K562 (cell line): Measurements from ENCODE around the gene EPOP. TPM values are rescaled to one million over a fixed set of nuclear protein-coding genes. Genes with fewer than 3 reads are reported as not detected.

Source experiments
- BRF1 ChIP-seq: IDR thresholded peaks from 3 replicates; pipeline ENCODE4 v1.6.1; 2011; ENCODE audit warnings: borderline replicate concordance, mild to moderate bottlenecking; ENCODE audit not compliant: insufficient read length; ENCODE audit errors: extremely low read depth
- HLTF ChIP-seq: fragments of 450-650 bp; IDR thresholded peaks from 2 replicates; pipeline ENCODE4 v1.6.1; 2016
- HMGN3 ChIP-seq: IDR thresholded peaks from 2 replicates; pipeline ENCODE4 v1.6.1; 2011; ENCODE audit warnings: borderline replicate concordance, low read depth, mild to moderate bottlenecking, mixed read lengths, low read length; ENCODE audit not compliant: insufficient read length; ENCODE audit errors: extremely low read depth
- HNRNPLL ChIP-seq: fragments of 200-400 bp; formaldehyde crosslinking; IDR thresholded peaks from 2 replicates; pipeline ENCODE4 v1.6.1; 2017; ENCODE audit warnings: low read length, low read depth, mild to moderate bottlenecking; ENCODE audit not compliant: poor library complexity, severe bottlenecking
- KLF16 ChIP-seq: IDR thresholded peaks from 2 replicates; pipeline ENCODE4 v1.6.1; 2016; ENCODE audit warnings: antibody characterized with exemption
- NCOA2 ChIP-seq, 2 experiments: fragments of 450-650 bp; IDR thresholded peaks; 2 replicates each; pipeline ENCODE4 v1.6.1; 2018; ENCODE audit warnings: mild to moderate bottlenecking in 2 of 2, moderate library complexity in 1 of 2; ENCODE audit not compliant: partially characterized antibody in 2 of 2
- POU5F1 ChIP-seq: fragments of 150-350 bp; IDR thresholded peaks from 2 replicates; pipeline ENCODE4 v1.6.1; 2014; ENCODE audit warnings: borderline replicate concordance, low read length, low read depth, mild to moderate bottlenecking; ENCODE audit not compliant: partially characterized antibody
- ZNF644 ChIP-seq: fragments of 200-800 bp; sonication (Bioruptor generic); IDR thresholded peaks from 2 replicates; pipeline ENCODE4 v1.6.1; 2016; ENCODE audit warnings: low read depth, missing genetic modification characterization, missing compliant biosample characterization
- ZSCAN29 ChIP-seq: fragments of 450-650 bp; IDR thresholded peaks from 2 replicates; pipeline ENCODE4 v1.6.1; 2017
- polyA plus RNA-seq, 8 experiments: library from polyadenylated mRNA; depleted of rRNA in 4 of 8; stranded (reverse) in 5 of 8; unstranded in 3 of 8; fragments of >200 nt; fragmentation: Nextera tagmentation in 2 of 8; fragmentation: Illumina TruSeq in 1 of 8; extraction: Ambion mirVana in 2 of 8; extraction: Trizol in 1 of 8; gene quantifications; 2 replicates each; pipeline versions ENCODE4 v1.2.1 to v1.2.3, GENCODE V29; 2011 to 2014; ENCODE audit warnings: inconsistent platforms in 1 of 8, missing spikeins in 1 of 8
- total RNA-seq, 7 experiments: library from RNA; depleted of rRNA in 6 of 7; stranded (reverse); fragments of >200 nt in 6 of 7; fragmentation: Illumina TruSeq in 2 of 7; extraction: Trizol in 2 of 7; gene quantifications; 2 replicates each; pipeline versions ENCODE4 v1.2.1 to v1.2.3, GENCODE V29; 2011 to 2021; ENCODE audit warnings: low replicate concordance in 1 of 7
- TF ChIP-seq, protein P1 (sequence below): fragments of 250-450 bp; sonication (Bioruptor Pico); IDR thresholded peaks from 2 replicates; pipeline ENCODE4 v1.5.0; 2021; ENCODE audit warnings: mild to moderate bottlenecking, borderline replicate concordance
- TF ChIP-seq, protein P2 (sequence below): fragments of 250-450 bp; sonication (Bioruptor Pico); IDR thresholded peaks from 2 replicates; pipeline ENCODE4 v1.8.0; 2021; ENCODE audit warnings: moderate library complexity, mild to moderate bottlenecking, inconsistent platforms
- TF ChIP-seq, protein P3 (sequence below), 2 experiments: IDR thresholded peaks; 2 replicates each; pipeline ENCODE4 v1.6.1; 2011; ENCODE audit warnings: borderline replicate concordance in 1 of 2, control low read depth in 1 of 2, low read depth in 1 of 2, low read length in 1 of 2, mild to moderate bottlenecking in 1 of 2, mixed read lengths in 1 of 2, moderate library complexity in 1 of 2; ENCODE audit not compliant: insufficient read depth in 1 of 2, insufficient read length in 1 of 2, poor library complexity in 1 of 2, severe bottlenecking in 1 of 2; ENCODE audit errors: extremely low read depth in 1 of 2

The EPOP gene
- total and polyA plus RNA-seq, 9 of the 15 experiments (the other 6 are each of a cell fraction or from before 2014, with no cell fraction given), result 0.41 to 10.6 (median 4.6) TPM

DNA sequence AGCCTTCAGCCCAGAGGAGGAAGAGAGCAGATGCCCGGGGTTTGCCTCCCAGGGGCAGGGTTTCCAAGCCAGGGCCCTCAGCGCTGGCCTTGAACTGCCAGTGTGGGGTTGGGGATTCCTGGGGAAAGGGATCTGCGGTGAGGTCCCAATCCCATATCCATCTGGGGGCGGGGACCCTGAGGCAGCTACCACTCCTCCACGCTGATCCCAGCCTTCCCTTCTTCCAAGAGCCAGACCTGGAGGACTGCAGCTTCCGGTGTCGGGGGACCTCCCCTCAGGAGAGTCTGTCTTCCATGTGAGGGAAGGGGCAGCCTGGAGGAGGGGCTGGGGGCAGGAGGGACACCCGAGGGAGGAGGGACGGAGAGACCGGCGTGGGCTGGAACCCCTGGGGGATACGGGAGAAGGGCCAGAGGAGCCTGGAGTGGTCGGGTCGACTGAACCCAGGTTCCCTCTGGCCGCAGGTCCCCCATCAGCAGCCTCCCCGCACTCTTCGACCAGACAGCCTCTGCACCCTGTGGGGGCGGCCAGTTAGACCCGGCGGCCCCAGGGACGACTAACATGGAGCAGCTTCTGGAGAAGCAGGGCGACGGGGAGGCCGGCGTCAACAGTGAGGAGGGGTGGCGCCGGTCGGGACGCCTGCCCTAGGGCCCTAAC, 44.7 kb upstream of the EPOP start (continued):
- TF ChIP-seq ZSCAN29 (no peak), POU5F1 (no peak), ZNF644 (tag) (no peak), HLTF (no peak), BRF1 (no peak), NCOA2 (IDR thresholded peaks at IDR 0.05; ENCODE audit: partially characterized antibody in 2 of 2) (no peak), HMGN3 (peak; percentile 38), KLF16 (no peak), HNRNPLL (no peak)
- TF ChIP-seq, protein P1, sequence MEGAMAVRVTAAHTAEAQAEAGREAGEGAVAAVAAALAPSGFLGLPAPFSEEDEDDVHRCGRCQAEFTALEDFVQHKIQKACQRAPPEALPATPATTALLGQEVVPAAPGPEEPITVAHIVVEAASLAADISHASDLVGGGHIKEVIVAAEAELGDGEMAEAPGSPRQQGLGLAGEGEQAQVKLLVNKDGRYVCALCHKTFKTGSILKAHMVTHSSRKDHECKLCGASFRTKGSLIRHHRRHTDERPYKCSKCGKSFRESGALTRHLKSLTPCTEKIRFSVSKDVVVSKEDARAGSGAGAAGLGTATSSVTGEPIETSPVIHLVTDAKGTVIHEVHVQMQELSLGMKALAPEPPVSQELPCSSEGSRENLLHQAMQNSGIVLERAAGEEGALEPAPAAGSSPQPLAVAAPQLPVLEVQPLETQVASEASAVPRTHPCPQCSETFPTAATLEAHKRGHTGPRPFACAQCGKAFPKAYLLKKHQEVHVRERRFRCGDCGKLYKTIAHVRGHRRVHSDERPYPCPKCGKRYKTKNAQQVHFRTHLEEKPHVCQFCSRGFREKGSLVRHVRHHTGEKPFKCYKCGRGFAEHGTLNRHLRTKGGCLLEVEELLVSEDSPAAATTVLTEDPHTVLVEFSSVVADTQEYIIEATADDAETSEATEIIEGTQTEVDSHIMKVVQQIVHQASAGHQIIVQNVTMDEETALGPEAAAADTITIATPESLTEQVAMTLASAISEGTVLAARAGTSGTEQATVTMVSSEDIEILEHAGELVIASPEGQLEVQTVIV, result no peak
- TF ChIP-seq, protein P2, sequence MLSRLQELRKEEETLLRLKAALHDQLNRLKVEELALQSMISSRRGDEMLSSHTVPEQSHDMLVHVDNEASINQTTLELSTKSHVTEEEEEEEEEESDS (CRISPR knock-in tag), result no peak
- TF ChIP-seq, protein P3, sequence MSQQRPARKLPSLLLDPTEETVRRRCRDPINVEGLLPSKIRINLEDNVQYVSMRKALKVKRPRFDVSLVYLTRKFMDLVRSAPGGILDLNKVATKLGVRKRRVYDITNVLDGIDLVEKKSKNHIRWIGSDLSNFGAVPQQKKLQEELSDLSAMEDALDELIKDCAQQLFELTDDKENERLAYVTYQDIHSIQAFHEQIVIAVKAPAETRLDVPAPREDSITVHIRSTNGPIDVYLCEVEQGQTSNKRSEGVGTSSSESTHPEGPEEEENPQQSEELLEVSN (IDR thresholded peaks at IDR 0.05; ENCODE audit: borderline replicate concordance in 1 of 2, extremely low read depth in 1 of 2, insufficient read depth in 1 of 2, insufficient read length in 1 of 2, low read depth in 1 of 2, low read length in 1 of 2, poor library complexity in 1 of 2, severe bottlenecking in 1 of 2), result peak in 1 of 2 experiments; percentile 22
